ENCODE results near the gene FPGT. TPM values are rescaled to one million over a fixed set of nuclear protein-coding genes. Genes with fewer than 3 reads are reported as not detected.

The FPGT gene
- polyA plus RNA-seq (2013, experiment 1 of 2): 3.4 TPM
- polyA plus RNA-seq (2013, experiment 2 of 2): 3.6 TPM

DNA sequence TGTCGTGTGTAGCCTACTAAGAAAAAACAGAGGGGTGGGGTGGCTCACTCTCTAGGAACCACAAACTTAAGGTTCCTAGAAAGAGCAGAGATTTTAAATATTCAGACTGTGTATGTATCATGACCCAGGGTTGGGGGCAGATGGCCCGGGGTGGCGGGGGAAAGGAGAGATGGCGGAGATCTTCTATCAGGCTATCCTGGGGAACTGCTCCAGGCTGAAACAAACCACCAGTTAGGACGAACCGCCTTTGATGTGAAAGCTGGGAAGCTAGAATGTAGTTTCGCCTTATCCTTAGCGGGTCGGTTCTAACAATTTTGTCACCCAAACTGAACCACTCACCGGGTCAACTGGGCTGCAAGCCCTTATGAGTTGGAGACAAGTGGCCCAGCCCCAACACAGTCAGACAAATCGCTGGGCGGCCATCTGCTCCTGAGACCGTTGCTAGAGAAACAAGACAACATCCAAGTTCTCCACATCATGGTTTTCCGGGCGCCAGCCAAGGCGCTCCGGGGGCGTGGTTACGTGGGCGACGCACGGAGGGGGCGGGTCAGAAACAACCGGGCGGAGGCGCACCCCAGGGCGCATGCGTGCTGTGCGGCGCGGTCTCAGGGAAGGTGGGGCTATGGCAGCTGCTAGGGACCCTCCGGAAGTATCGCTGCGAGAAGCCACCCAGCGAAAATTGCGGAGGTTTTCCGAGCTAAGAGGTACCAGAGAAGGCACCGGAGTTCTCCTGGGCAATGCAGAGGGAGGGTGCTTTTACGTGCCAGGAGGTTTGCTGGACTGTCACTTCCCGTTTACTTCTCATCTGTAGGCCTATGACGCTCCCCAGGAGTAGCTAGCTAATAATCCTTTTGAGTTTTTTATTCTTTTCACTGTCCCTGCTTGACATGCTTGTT is at the start of gene FPGT, which contains the start of gene LRRIQ3:
TSS of gene FPGT (plus strand) at position 586 of the 896 bp plus-strand sequence. CDS start at position 623, 37 bp downstream.
TSS of gene LRRIQ3 (minus strand) at position 520 of the 896 bp plus-strand sequence. CDS start 14,492 bp downstream, outside the sequence.
- Histone ChIP-seq H3K4me1 (ENCODE audit: control insufficient read depth in 2 of 2, insufficient read depth in 1 of 2, low read depth in 1 of 2, low read length in 2 of 2) (no peaks in the 10 kb centered on the region), H3K27me3 (ENCODE audit: control insufficient read depth in 3 of 3, insufficient read depth in 3 of 3, low read depth in 1 of 3, low read length in 3 of 3) (no peaks in the 10 kb centered on the region), H3K18ac (ENCODE audit: low read length) (peak within 1 kb of the TSS; percentile 93), H2AFZ (ENCODE audit: low read length) (peak within 1 kb of the TSS; percentile 88), H3K23ac (ENCODE audit: low read depth, low read length, poor library complexity) (peak within 1 kb of the TSS; percentile 59), H4K8ac (ENCODE audit: low read depth, low read length) (no peak within 1 kb of the TSS), H3K36me3 (replicated peaks in 1 of 2; ENCODE audit: control insufficient read depth in 2 of 2, insufficient read depth in 2 of 2, low read length in 2 of 2) (peaks cover 0 to 3% of the 10 kb centered on the region in 2 donors), H3K79me1 (ENCODE audit: low read depth, low read length) (no peaks in the 10 kb centered on the region), H3K14ac (ENCODE audit: low read length) (no peak within 1 kb of the TSS), H2BK5ac (ENCODE audit: low read length) (no peak within 1 kb of the TSS), H3K4me2 (ENCODE audit: insufficient read depth, low read length, poor library complexity, severe bottlenecking) (peak within 1 kb of the TSS; percentile 54), H3K4me3 (ENCODE audit: low read length in 2 of 2) (peak within 1 kb of the TSS; percentile 62 to 82), H3K9ac (ENCODE audit: low read depth, low read length, poor library complexity) (peak within 1 kb of the TSS; percentile 84), H3K27ac (replicated peaks; ENCODE audit: low read length) (no peak within 1 kb of the TSS), H3K4ac (ENCODE audit: low read length) (no peak within 1 kb of the TSS), H2AK5ac (ENCODE audit: low read depth, low read length) (no peak within 1 kb of the TSS), H2BK12ac (ENCODE audit: low read length) (no peak within 1 kb of the TSS), H4K91ac (ENCODE audit: low read depth, low read length, poor library complexity) (no peak within 1 kb of the TSS), H3K9me3 (replicated peaks in 1 of 2; ENCODE audit: control insufficient read depth in 2 of 2, insufficient read depth in 1 of 2, low read depth in 1 of 2, low read length in 2 of 2) (no peaks in the 10 kb centered on the region), H2BK120ac (ENCODE audit: low read depth, low read length) (no peak within 1 kb of the TSS), H2BK15ac (ENCODE audit: low read length) (no peak within 1 kb of the TSS)
- peak; percentile 85 for DNase-seq (ENCODE audit: low spot score)
- WGBS, 2 donors (ENCODE audit: extremely low coverage in 2 of 2, insufficient read length in 2 of 2, insufficient replicate concordance in 1 of 2): no CpG with 5 or more reads among the region's 41 CpGs

DNA sequence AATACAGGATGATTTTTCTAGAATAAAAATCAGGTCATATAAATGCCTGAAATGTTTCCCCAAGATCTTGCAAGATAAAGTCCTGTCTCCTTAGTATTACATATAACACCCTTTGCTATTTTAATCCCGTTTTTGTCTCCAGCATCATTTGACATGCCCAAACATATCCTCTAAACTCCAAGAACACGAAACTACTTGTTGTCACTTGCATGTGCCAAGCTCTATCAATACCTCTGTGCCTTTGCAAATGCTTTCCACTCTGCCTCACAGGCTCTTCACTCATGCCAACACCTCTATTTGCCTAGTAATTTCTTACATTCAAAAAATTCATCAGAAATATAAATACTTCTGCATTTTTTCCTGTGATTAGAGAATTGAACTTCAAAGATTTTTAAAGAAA is 38.0 kb upstream of the FPGT start:
- Histone ChIP-seq H3K27ac (replicated peaks; ENCODE audit: low read length) (no peak overlapping the region), H3K4me3 (ENCODE audit: low read length in 2 of 2) (no peak overlapping the region), H3K14ac (ENCODE audit: low read length) (no peak overlapping the region), H2BK120ac (ENCODE audit: low read depth, low read length) (no peak overlapping the region), H3K4ac (ENCODE audit: low read length) (no peak overlapping the region), H3K4me1 (ENCODE audit: control insufficient read depth in 2 of 2, insufficient read depth in 1 of 2, low read depth in 1 of 2, low read length in 2 of 2) (no peaks in the 10 kb centered on the region), H3K79me1 (ENCODE audit: low read depth, low read length) (no peaks in the 10 kb centered on the region), H3K36me3 (replicated peaks in 1 of 2; ENCODE audit: control insufficient read depth in 2 of 2, insufficient read depth in 2 of 2, low read length in 2 of 2) (no peaks in the 10 kb centered on the region), H4K8ac (ENCODE audit: low read depth, low read length) (no peak overlapping the region), H3K27me3 (ENCODE audit: control insufficient read depth in 3 of 3, insufficient read depth in 3 of 3, low read depth in 1 of 3, low read length in 3 of 3) (no peaks in the 10 kb centered on the region), H2BK5ac (ENCODE audit: low read length) (no peak overlapping the region), H2AFZ (ENCODE audit: low read length) (no peak overlapping the region), H3K18ac (ENCODE audit: low read length) (no peak overlapping the region), H2BK15ac (ENCODE audit: low read length) (no peak overlapping the region), H3K9me3 (replicated peaks in 1 of 2; ENCODE audit: control insufficient read depth in 2 of 2, insufficient read depth in 1 of 2, low read depth in 1 of 2, low read length in 2 of 2) (no peaks in the 10 kb centered on the region), H4K91ac (ENCODE audit: low read depth, low read length, poor library complexity) (no peak overlapping the region), H3K9ac (ENCODE audit: low read depth, low read length, poor library complexity) (no peak overlapping the region), H2AK5ac (ENCODE audit: low read depth, low read length) (no peak overlapping the region), H2BK12ac (ENCODE audit: low read length) (no peak overlapping the region), H3K4me2 (ENCODE audit: insufficient read depth, low read length, poor library complexity, severe bottlenecking) (no peak overlapping the region), H3K23ac (ENCODE audit: low read depth, low read length, poor library complexity) (no peak overlapping the region)
- DNase-seq (ENCODE audit: low spot score): no peak
- no CpG with 5 or more reads among the region's 2 CpGs for WGBS, 2 donors (ENCODE audit: extremely low coverage in 2 of 2, insufficient read length in 2 of 2, insufficient replicate concordance in 1 of 2)

DNA sequence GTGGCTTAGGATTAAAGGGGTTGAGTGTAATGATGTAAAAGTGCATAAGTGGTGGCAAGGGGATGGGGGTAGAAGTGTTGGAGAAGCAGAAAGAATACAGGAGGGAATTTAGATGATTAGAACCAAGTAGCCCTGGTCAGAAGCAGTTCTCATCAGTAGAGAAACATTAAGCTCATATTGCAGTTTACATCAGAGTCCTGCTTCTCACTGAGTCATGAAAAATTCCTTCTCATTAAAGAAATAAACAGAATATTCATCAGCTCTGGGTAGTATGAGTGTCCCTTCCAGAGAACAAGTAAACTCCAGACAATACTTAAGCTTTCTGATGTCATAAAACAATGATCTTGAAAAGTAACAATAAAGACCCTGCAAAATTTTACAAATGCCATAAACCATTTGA is 36.5 kb upstream of the FPGT start:
- Histone ChIP-seq H3K4ac (ENCODE audit: low read length) (no peak overlapping the region), H3K79me1 (ENCODE audit: low read depth, low read length) (no peaks in the 10 kb centered on the region), H2AK5ac (ENCODE audit: low read depth, low read length) (no peak overlapping the region), H4K91ac (ENCODE audit: low read depth, low read length, poor library complexity) (no peak overlapping the region), H3K4me3 (ENCODE audit: low read length in 2 of 2) (no peak overlapping the region), H4K8ac (ENCODE audit: low read depth, low read length) (no peak overlapping the region), H3K14ac (ENCODE audit: low read length) (no peak overlapping the region), H2BK120ac (ENCODE audit: low read depth, low read length) (no peak overlapping the region), H3K23ac (ENCODE audit: low read depth, low read length, poor library complexity) (no peak overlapping the region), H3K9me3 (replicated peaks in 1 of 2; ENCODE audit: control insufficient read depth in 2 of 2, insufficient read depth in 1 of 2, low read depth in 1 of 2, low read length in 2 of 2) (no peaks in the 10 kb centered on the region), H2BK5ac (ENCODE audit: low read length) (no peak overlapping the region), H3K18ac (ENCODE audit: low read length) (no peak overlapping the region), H3K27ac (replicated peaks; ENCODE audit: low read length) (no peak overlapping the region), H3K9ac (ENCODE audit: low read depth, low read length, poor library complexity) (no peak overlapping the region), H3K4me2 (ENCODE audit: insufficient read depth, low read length, poor library complexity, severe bottlenecking) (no peak overlapping the region), H3K4me1 (ENCODE audit: control insufficient read depth in 2 of 2, insufficient read depth in 1 of 2, low read depth in 1 of 2, low read length in 2 of 2) (no peaks in the 10 kb centered on the region), H2BK12ac (ENCODE audit: low read length) (no peak overlapping the region), H2AFZ (ENCODE audit: low read length) (no peak overlapping the region), H2BK15ac (ENCODE audit: low read length) (no peak overlapping the region), H3K27me3 (ENCODE audit: control insufficient read depth in 3 of 3, insufficient read depth in 3 of 3, low read depth in 1 of 3, low read length in 3 of 3) (no peaks in the 10 kb centered on the region), H3K36me3 (replicated peaks in 1 of 2; ENCODE audit: control insufficient read depth in 2 of 2, insufficient read depth in 2 of 2, low read length in 2 of 2) (no peaks in the 10 kb centered on the region)
- DNase-seq (ENCODE audit: low spot score): no peak

DNA sequence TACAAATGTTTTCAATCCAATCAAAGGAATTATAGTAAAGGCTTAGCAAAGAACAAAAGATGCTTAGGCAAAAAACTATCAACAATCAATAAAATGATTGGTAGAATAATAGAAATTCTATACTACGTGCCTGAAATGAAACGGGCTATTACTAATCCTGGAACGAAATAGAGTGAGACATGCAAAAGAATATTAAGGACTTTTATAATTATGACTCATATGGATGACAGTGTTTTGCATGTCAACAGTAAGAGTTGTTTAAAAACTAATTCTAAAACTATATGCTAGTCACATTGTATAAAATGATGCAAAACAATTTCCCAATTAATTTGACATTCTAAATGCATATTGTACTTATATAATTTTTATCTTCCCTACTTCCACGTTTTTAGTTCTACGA is 35.7 kb upstream of the FPGT start:
- Histone ChIP-seq H3K4me2 (ENCODE audit: insufficient read depth, low read length, poor library complexity, severe bottlenecking) (no peak overlapping the region), H3K9me3 (replicated peaks in 1 of 2; ENCODE audit: control insufficient read depth in 2 of 2, insufficient read depth in 1 of 2, low read depth in 1 of 2, low read length in 2 of 2) (no peaks in the 10 kb centered on the region), H3K9ac (ENCODE audit: low read depth, low read length, poor library complexity) (no peak overlapping the region), H3K27ac (replicated peaks; ENCODE audit: low read length) (no peak overlapping the region), H4K91ac (ENCODE audit: low read depth, low read length, poor library complexity) (no peak overlapping the region), H2AFZ (ENCODE audit: low read length) (no peak overlapping the region), H2BK15ac (ENCODE audit: low read length) (no peak overlapping the region), H3K79me1 (ENCODE audit: low read depth, low read length) (no peaks in the 10 kb centered on the region), H2BK5ac (ENCODE audit: low read length) (no peak overlapping the region), H3K36me3 (replicated peaks in 1 of 2; ENCODE audit: control insufficient read depth in 2 of 2, insufficient read depth in 2 of 2, low read length in 2 of 2) (no peaks in the 10 kb centered on the region), H2BK12ac (ENCODE audit: low read length) (no peak overlapping the region), H3K4ac (ENCODE audit: low read length) (no peak overlapping the region), H3K18ac (ENCODE audit: low read length) (no peak overlapping the region), H3K27me3 (ENCODE audit: control insufficient read depth in 3 of 3, insufficient read depth in 3 of 3, low read depth in 1 of 3, low read length in 3 of 3) (no peaks in the 10 kb centered on the region), H3K14ac (ENCODE audit: low read length) (no peak overlapping the region), H2BK120ac (ENCODE audit: low read depth, low read length) (no peak overlapping the region), H3K23ac (ENCODE audit: low read depth, low read length, poor library complexity) (no peak overlapping the region), H2AK5ac (ENCODE audit: low read depth, low read length) (no peak overlapping the region), H3K4me1 (ENCODE audit: control insufficient read depth in 2 of 2, insufficient read depth in 1 of 2, low read depth in 1 of 2, low read length in 2 of 2) (no peaks in the 10 kb centered on the region), H4K8ac (ENCODE audit: low read depth, low read length) (no peak overlapping the region), H3K4me3 (ENCODE audit: low read length in 2 of 2) (no peak overlapping the region)
- no CpG with 5 or more reads among the region's 5 CpGs for WGBS, 2 donors (ENCODE audit: extremely low coverage in 2 of 2, insufficient read length in 2 of 2, insufficient replicate concordance in 1 of 2)
- no peak for DNase-seq (ENCODE audit: low spot score)

All from neuronal stem cell (in vitro differentiated cells).